ENCODE data around the gene MPIG6B.
A peak's percentile ranks its signal among the peaks of the same experiment; 100 is the strongest.

MPIG6B gene

DNA sequence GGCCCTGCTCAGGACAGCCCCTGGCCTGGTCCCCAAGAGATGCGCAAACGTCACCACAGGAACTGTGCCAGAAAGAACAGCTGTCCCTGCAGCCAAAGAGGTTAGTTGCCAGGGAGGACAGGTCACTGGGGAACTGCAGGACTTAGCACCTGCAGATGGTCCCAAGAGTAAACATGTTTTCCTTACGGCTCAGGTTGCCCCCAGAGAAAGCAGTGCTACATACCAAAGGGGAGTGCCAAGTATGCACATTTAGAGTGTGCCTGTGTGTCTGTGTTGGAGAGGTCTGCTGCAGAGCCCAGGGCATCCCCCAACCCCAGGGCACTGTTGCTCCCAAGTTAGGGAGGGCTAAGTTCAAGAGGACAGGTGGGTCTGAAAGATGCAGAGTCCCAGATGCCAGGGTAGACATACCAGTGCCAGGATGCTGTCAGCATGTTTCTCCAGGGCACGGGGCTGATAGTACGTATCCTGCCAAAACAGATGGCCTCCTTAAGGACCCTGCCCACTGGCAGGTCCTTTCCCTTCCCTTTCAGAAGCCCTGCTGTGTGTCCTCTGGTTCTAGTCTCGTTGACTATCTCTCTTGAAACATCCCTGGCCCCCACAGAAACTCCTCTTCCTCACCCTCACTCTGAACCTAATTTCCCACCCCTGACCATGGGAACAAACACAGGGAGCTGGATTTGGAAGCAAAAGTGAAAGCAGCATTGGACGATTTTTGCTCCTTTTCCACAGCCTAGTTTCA, 21.3 kb upstream of the MPIG6B start (continued):
- TF ChIP-seq, protein P1, sequence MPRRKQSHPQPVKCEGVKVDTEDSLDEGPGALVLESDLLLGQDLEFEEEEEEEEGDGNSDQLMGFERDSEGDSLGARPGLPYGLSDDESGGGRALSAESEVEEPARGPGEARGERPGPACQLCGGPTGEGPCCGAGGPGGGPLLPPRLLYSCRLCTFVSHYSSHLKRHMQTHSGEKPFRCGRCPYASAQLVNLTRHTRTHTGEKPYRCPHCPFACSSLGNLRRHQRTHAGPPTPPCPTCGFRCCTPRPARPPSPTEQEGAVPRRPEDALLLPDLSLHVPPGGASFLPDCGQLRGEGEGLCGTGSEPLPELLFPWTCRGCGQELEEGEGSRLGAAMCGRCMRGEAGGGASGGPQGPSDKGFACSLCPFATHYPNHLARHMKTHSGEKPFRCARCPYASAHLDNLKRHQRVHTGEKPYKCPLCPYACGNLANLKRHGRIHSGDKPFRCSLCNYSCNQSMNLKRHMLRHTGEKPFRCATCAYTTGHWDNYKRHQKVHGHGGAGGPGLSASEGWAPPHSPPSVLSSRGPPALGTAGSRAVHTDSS (tag by site-specific recombination; IDR thresholded peaks at IDR 0.05) = peak; percentile 34; the same call in 1 of the 2 replicates
- TF ChIP-seq WT1 (tag by site-specific recombination; IDR thresholded peaks at IDR 0.05) (no peak), ZBTB8A (tag by site-specific recombination; IDR thresholded peaks at IDR 0.05) (no peak), REPIN1 (tag by site-specific recombination; IDR thresholded peaks at IDR 0.05; ENCODE audit: low read depth) (no peak), ZNF335 (tag by site-specific recombination; conservative IDR thresholded peaks at IDR 0.05) (no peak), ZNF571 (tag by site-specific recombination; IDR thresholded peaks at IDR 0.05) (no peak), ZNF785 (tag by site-specific recombination; IDR thresholded peaks at IDR 0.05) (no peak), PRDM1 (tag by site-specific recombination; IDR thresholded peaks at IDR 0.05) (0 out of 2 replicates have a peak, but pooled peaks have one; percentile 65)
- TF ChIP-seq, protein P2, sequence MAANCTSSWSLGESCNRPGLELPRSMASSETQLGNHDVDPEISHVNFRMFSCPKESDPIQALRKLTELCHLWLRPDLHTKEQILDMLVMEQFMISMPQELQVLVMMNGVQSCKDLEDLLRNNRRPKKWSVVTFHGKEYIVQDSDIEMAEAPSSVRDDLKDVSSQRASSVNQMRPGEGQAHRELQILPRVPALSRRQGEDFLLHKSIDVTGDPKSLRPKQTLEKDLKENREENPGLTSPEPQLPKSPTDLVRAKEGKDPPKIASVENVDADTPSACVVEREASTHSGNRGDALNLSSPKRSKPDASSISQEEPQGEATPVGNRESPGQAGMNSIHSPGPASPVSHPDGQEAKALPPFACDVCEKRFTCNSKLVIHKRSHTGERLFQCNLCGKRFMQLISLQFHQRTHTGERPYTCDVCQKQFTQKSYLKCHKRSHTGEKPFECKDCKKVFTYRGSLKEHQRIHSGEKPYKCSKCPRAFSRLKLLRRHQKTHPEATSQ (tag by site-specific recombination; IDR thresholded peaks at IDR 0.05) = no peak

DNA sequence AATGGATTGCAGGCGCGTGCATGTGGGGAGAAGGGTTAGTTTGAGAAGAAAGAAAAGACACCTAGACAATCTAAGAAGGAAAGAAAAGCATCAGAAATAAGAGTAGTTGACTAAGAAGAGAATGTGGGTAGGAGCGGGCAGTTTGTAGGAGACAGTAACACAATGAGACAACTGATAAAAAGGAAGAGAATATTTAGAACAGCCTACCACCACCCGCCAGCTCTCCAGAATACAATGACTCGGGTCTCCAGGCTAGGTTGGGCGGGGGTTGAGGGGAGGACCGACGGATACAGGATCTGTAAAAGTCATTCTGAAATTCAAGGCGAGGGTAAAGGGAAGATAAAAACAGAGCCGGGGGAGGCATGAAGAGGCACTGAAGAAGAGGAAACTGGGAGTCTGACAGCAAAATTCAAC, 20.8 kb upstream of the MPIG6B start:
- Histone ChIP-seq H3K36me3 (ENCODE audit: control insufficient read depth in 2 of 2, insufficient read depth in 1 of 2, low read length in 2 of 2) (peaks cover 4 to 13% of the 10 kb centered on the region in 2 experiments; a peak in 2 of 3 replicates), H3K27ac (ENCODE audit: extremely low read depth, low read depth, low read length) (peak overlapping the region; percentile 62), H3K4me3 (ENCODE audit: low read depth, low read length) (peak overlapping the region; percentile 63), H3K9me3 (ENCODE audit: control insufficient read depth, insufficient read depth, low read depth, low read length) (no peaks in the 10 kb centered on the region), H3K4me1 (ENCODE audit: control insufficient read depth, insufficient read depth, low read length) (no peaks in the 10 kb centered on the region)
- CTCF ChIA-PET = interaction anchor here (0.7 to 1.2 kb wide), 4 partner anchors 8 to 129 kb away, joined by 3 to 4 read pairs (median 4); no protein-coding TSS in a partner anchor
- POLR2A ChIA-PET = interaction anchor here (0.5 to 2.8 kb wide), 22 partner anchors 9 to 1829 kb away, joined by 3 to 30 read pairs (median 8); partner anchors contain the start of genes ATP6V1G2, BAG6, C6orf47 and DDAH2
- TF ChIP-seq ZNF132 (tag by site-specific recombination; IDR thresholded peaks at IDR 0.05; ENCODE audit: borderline replicate concordance) (no peak), ZNF571 (tag by site-specific recombination; IDR thresholded peaks at IDR 0.05) (no peak), ZNF341 (tag by site-specific recombination; IDR thresholded peaks at IDR 0.05; ENCODE audit: low read depth) (peak; percentile 21), PRDM1 (tag by site-specific recombination; IDR thresholded peaks at IDR 0.05) (peak; percentile 3; the same call in 1 of the 2 replicates)
- TF ChIP-seq, protein P3, sequence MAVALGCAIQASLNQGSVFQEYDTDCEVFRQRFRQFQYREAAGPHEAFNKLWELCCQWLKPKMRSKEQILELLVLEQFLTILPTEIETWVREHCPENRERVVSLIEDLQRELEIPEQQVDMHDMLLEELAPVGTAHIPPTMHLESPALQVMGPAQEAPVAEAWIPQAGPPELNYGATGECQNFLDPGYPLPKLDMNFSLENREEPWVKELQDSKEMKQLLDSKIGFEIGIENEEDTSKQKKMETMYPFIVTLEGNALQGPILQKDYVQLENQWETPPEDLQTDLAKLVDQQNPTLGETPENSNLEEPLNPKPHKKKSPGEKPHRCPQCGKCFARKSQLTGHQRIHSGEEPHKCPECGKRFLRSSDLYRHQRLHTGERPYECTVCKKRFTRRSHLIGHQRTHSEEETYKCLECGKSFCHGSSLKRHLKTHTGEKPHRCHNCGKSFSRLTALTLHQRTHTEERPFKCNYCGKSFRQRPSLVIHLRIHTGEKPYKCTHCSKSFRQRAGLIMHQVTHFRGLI (tag by site-specific recombination; IDR thresholded peaks at IDR 0.05) = peak; percentile 17; the same call in 1 of the 2 replicates
- TF ChIP-seq, protein P4, sequence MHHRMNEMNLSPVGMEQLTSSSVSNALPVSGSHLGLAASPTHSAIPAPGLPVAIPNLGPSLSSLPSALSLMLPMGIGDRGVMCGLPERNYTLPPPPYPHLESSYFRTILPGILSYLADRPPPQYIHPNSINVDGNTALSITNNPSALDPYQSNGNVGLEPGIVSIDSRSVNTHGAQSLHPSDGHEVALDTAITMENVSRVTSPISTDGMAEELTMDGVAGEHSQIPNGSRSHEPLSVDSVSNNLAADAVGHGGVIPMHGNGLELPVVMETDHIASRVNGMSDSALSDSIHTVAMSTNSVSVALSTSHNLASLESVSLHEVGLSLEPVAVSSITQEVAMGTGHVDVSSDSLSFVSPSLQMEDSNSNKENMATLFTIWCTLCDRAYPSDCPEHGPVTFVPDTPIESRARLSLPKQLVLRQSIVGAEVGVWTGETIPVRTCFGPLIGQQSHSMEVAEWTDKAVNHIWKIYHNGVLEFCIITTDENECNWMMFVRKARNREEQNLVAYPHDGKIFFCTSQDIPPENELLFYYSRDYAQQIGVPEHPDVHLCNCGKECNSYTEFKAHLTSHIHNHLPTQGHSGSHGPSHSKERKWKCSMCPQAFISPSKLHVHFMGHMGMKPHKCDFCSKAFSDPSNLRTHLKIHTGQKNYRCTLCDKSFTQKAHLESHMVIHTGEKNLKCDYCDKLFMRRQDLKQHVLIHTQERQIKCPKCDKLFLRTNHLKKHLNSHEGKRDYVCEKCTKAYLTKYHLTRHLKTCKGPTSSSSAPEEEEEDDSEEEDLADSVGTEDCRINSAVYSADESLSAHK (tag by site-specific recombination; IDR thresholded peaks at IDR 0.05) = no peak
